Measurements from ENCODE around the gene TCF23.

Gene TCF23

DNA sequence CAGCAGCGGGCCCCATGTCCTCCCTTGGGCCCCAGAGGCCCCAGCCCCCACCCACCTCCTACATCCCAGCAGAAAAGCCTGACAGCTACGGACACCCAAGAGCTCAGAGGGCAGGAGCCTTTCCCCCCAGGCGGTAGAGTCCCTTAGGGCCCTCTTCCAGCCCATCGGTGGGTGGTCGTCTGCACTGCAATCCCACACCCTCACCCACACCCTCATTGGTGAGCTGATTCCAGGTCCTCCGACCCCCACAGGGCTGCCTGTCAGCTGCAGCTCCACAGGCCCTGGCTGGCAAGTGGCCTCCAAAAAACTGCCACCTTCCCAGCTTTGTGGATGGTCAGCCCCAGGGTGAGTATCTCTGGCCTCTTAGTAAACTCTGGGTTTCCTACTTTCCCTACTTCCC lies 10.5 kb downstream of the TCF23 start:
- Histone ChIP-seq H3K4me3 (ENCODE audit: low read depth, low read length) (no peak overlapping the region), H3K9me3 (ENCODE audit: control insufficient read depth, insufficient read depth, low read depth, low read length) (no peaks in the 10 kb centered on the region), H3K36me3 (ENCODE audit: control insufficient read depth in 2 of 2, insufficient read depth in 1 of 2, low read length in 2 of 2) (no peaks in the 10 kb centered on the region), H3K4me1 (ENCODE audit: control insufficient read depth, insufficient read depth, low read length) (no peaks in the 10 kb centered on the region), H3K27ac (ENCODE audit: extremely low read depth, low read depth, low read length) (no peak overlapping the region)
- ChIA-PET CTCF (interaction anchor here (0.5 to 3.5 kb wide), 4 partner anchors 11 to 144 kb away, joined by 3 to 16 read pairs (median 4); no protein-coding TSS in a partner anchor), POLR2A (interaction anchor here (0.5 kb wide), 1 partner anchor 121 kb away, joined by 3 read pairs; no protein-coding TSS in a partner anchor)
- TF ChIP-seq, protein P1, sequence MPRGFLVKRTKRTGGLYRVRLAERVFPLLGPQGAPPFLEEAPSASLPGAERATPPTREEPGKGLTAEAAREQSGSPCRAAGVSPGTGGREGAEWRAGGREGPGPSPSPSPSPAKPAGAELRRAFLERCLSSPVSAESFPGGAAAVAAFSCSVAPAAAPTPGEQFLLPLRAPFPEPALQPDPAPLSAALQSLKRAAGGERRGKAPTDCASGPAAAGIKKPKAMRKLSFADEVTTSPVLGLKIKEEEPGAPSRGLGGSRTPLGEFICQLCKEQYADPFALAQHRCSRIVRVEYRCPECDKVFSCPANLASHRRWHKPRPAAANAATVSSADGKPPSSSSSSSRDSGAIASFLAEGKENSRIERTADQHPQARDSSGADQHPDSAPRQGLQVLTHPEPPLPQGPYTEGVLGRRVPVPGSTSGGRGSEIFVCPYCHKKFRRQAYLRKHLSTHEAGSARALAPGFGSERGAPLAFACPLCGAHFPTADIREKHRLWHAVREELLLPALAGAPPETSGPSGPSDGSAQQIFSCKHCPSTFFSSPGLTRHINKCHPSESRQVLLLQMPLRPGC (tag by site-specific recombination; IDR thresholded peaks at IDR 0.05) = no peak
- peak; percentile 60 for TF ChIP-seq ZFHX2 (tag by site-specific recombination; conservative IDR thresholded peaks at IDR 0.05)
- TF ChIP-seq, protein P2, sequence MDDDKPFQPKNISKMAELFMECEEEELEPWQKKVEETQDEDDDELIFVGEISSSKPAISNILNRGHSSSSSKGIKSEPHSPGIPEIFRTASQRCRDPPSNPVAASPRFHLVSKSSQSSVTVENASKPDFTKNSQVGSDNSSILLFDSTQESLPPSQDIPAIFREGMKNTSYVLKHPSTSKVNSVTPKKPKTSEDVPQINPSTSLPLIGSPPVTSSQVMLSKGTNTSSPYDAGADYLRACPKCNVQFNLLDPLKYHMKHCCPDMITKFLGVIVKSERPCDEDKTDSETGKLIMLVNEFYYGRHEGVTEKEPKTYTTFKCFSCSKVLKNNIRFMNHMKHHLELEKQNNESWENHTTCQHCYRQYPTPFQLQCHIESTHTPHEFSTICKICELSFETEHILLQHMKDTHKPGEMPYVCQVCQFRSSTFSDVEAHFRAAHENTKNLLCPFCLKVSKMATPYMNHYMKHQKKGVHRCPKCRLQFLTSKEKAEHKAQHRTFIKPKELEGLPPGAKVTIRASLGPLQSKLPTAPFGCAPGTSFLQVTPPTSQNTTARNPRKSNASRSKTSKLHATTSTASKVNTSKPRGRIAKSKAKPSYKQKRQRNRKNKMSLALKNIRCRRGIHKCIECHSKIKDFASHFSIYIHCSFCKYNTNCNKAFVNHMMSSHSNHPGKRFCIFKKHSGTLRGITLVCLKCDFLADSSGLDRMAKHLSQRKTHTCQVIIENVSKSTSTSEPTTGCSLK (tag by site-specific recombination; IDR thresholded peaks at IDR 0.05) = no peak
- TF ChIP-seq EGR2 (tag by site-specific recombination; IDR thresholded peaks at IDR 0.05; ENCODE audit: low read depth) = peak; percentile 65; the same call in 1 of the 2 replicates
- TF ChIP-seq ZIC2 (tag by site-specific recombination; IDR thresholded peaks at IDR 0.05) = peak; percentile 48

DNA sequence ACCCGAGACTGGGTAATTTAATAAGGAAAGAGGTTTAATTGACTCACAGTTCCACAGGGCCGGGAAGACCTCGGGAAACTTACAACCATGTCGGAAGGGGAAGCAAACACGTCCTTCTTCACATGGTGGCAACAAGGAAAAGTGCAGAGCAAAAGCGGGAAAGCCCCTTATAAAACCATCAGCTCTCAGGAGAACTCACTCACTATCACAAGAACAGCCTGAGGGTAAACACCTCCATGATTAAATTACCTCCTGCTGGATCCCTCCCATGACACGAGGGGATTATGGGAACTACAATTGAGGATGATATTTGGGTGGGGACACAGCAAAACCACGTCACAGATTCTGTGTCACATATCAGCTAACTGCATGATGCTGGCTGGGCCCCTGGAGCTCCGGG lies 11.4 kb downstream of the TCF23 start:
- ChIA-PET CTCF (interaction anchor here (0.6 to 1.4 kb wide), 3 partner anchors 9 to 582 kb away, joined by 3 to 5 read pairs (median 4); no protein-coding TSS in a partner anchor), POLR2A (interaction anchor here (0.6 to 0.7 kb wide), 2 partner anchors 48 to 79 kb away, joined by 3 to 4 read pairs; no protein-coding TSS in a partner anchor)
- H3K4me1 ChIP-seq (ENCODE audit: control insufficient read depth, insufficient read depth, low read length) = no peaks in the 10 kb centered on the region
- no peaks in the 10 kb centered on the region for H3K9me3 ChIP-seq (ENCODE audit: control insufficient read depth, insufficient read depth, low read depth, low read length)
- no peak overlapping the region for H3K4me3 ChIP-seq (ENCODE audit: low read depth, low read length)
- TF ChIP-seq, protein P3, sequence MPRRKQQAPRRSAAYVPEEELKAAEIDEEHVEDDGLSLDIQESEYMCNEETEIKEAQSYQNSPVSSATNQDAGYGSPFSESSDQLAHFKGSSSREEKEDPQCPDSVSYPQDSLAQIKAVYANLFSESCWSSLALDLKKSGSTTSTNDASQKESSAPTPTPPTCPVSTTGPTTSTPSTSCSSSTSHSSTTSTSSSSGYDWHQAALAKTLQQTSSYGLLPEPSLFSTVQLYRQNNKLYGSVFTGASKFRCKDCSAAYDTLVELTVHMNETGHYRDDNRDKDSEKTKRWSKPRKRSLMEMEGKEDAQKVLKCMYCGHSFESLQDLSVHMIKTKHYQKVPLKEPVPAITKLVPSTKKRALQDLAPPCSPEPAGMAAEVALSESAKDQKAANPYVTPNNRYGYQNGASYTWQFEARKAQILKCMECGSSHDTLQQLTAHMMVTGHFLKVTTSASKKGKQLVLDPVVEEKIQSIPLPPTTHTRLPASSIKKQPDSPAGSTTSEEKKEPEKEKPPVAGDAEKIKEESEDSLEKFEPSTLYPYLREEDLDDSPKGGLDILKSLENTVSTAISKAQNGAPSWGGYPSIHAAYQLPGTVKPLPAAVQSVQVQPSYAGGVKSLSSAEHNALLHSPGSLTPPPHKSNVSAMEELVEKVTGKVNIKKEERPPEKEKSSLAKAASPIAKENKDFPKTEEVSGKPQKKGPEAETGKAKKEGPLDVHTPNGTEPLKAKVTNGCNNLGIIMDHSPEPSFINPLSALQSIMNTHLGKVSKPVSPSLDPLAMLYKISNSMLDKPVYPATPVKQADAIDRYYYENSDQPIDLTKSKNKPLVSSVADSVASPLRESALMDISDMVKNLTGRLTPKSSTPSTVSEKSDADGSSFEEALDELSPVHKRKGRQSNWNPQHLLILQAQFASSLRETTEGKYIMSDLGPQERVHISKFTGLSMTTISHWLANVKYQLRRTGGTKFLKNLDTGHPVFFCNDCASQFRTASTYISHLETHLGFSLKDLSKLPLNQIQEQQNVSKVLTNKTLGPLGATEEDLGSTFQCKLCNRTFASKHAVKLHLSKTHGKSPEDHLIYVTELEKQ (tag by site-specific recombination; IDR thresholded peaks at IDR 0.05; ENCODE audit: borderline replicate concordance) = no peak
- TF ChIP-seq ZNF510 (tag by site-specific recombination; IDR thresholded peaks at IDR 0.05; ENCODE audit: insufficient replicate concordance) = no peak
- no peak for TF ChIP-seq GFI1B (tag by site-specific recombination; IDR thresholded peaks at IDR 0.05)
- TF ChIP-seq, protein P4, sequence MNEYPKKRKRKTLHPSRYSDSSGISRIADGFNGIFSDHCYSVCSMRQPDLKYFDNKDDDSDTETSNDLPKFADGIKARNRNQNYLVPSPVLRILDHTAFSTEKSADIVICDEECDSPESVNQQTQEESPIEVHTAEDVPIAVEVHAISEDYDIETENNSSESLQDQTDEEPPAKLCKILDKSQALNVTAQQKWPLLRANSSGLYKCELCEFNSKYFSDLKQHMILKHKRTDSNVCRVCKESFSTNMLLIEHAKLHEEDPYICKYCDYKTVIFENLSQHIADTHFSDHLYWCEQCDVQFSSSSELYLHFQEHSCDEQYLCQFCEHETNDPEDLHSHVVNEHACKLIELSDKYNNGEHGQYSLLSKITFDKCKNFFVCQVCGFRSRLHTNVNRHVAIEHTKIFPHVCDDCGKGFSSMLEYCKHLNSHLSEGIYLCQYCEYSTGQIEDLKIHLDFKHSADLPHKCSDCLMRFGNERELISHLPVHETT (tag by site-specific recombination; IDR thresholded peaks at IDR 0.05) = no peak
- TF ChIP-seq ZNF48 (tag by site-specific recombination; IDR thresholded peaks at IDR 0.05) = no peak
- TF ChIP-seq ZNF114 (tag by site-specific recombination; IDR thresholded peaks at IDR 0.05) = no peak
- TF ChIP-seq, protein P5, sequence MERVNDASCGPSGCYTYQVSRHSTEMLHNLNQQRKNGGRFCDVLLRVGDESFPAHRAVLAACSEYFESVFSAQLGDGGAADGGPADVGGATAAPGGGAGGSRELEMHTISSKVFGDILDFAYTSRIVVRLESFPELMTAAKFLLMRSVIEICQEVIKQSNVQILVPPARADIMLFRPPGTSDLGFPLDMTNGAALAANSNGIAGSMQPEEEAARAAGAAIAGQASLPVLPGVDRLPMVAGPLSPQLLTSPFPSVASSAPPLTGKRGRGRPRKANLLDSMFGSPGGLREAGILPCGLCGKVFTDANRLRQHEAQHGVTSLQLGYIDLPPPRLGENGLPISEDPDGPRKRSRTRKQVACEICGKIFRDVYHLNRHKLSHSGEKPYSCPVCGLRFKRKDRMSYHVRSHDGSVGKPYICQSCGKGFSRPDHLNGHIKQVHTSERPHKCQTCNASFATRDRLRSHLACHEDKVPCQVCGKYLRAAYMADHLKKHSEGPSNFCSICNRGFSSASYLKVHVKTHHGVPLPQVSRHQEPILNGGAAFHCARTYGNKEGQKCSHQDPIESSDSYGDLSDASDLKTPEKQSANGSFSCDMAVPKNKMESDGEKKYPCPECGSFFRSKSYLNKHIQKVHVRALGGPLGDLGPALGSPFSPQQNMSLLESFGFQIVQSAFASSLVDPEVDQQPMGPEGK (tag by site-specific recombination; IDR thresholded peaks at IDR 0.05) = no peak
- no peak for TF ChIP-seq ZNF571 (tag by site-specific recombination; IDR thresholded peaks at IDR 0.05)
- no peak for TF ChIP-seq ZNF266 (tag by site-specific recombination; IDR thresholded peaks at IDR 0.05; ENCODE audit: low read depth)
- TF ChIP-seq EGR2 (tag by site-specific recombination; IDR thresholded peaks at IDR 0.05; ENCODE audit: low read depth) = no peak
- no peak for TF ChIP-seq KLF16 (tag by site-specific recombination; IDR thresholded peaks at IDR 0.05)
- TF ChIP-seq IKZF3 (tag by site-specific recombination; IDR thresholded peaks at IDR 0.05) = no peak
- TF ChIP-seq GLIS1 (tag by site-specific recombination; IDR thresholded peaks at IDR 0.05) = no peak
- TF ChIP-seq KLF9 (tag by site-specific recombination; IDR thresholded peaks at IDR 0.05; ENCODE audit: low read depth) = no peak
- no peak for TF ChIP-seq ZSCAN16 (tag by site-specific recombination; IDR thresholded peaks at IDR 0.05)
- no peak for TF ChIP-seq ZNF311 (tag by site-specific recombination; IDR thresholded peaks at IDR 0.05; ENCODE audit: borderline replicate concordance)
- TF ChIP-seq ZNF776 (tag by site-specific recombination; IDR thresholded peaks at IDR 0.05; ENCODE audit: borderline replicate concordance) = no peak
- no peaks in the 10 kb centered on the region for H3K36me3 ChIP-seq (ENCODE audit: control insufficient read depth in 2 of 2, insufficient read depth in 1 of 2, low read length in 2 of 2)
- H3K27ac ChIP-seq (ENCODE audit: extremely low read depth, low read depth, low read length) = no peak overlapping the region

Data from HEK293 (cell line).